Epithelial cell of proximal tubule (primary cell): ENCODE measurements around the gene INTU. TPM values are rescaled to one million over a fixed set of nuclear protein-coding genes. Genes with fewer than 3 reads are reported as not detected.

ENCODE experiments used
- DNase-seq: peaks from one replicate; pipeline ENCODE4 v3.0.0-alpha.2; 2011; ENCODE audit warnings: low read depth
- H3K4me3 ChIP-seq: 2 replicates; pipeline ENCODE4 v1.5.1; 2011; ENCODE audit warnings: low read depth, mild to moderate bottlenecking, low read length
- CTCF ChIP-seq: conservative IDR thresholded peaks from 2 replicates; pipeline ENCODE4 v1.5.1; 2012; ENCODE audit warnings: low read depth, mild to moderate bottlenecking, low read length
- total RNA-seq: library from RNA; depleted of rRNA; stranded (reverse); fragments of >200 nt; gene quantifications from 2 replicates; pipeline ENCODE4 v1.2.3, GENCODE V29; 2015

The INTU gene
- total RNA-seq, 1 donor from 2014 or later = 4.3 TPM

GRCh38 chr4:127698789-127699200, 66.0 kb downstream of the INTU start:
- no peak for TF ChIP-seq CTCF
- peak; percentile 6 for DNase-seq

GRCh38 chr4:127708985-127709384, 76.2 kb downstream of the INTU start:
- DNase-seq = peak; percentile 81
- H3K4me3 ChIP-seq = peak overlapping the region; percentile 2
- TF ChIP-seq CTCF = no peak

More at GRCh38 chr4:127698789-127699200, 66.0 kb downstream of the INTU start:
- no peak overlapping the region for H3K4me3 ChIP-seq

- DNase-seq = no peak
- peak overlapping the region; percentile 2 for H3K4me3 ChIP-seq
These were observed 76.7 kb downstream of the INTU start for GRCh38 chr4:127709456-127709855.

GRCh38 chr4:127730142-127730913, 97.6 kb downstream of the INTU start, which contains the start of gene SLC25A31:
SLC25A31 (plus strand) TSS chr4:127730400; CDS start chr4:127730546, 146 bp downstream.
- no peak for TF ChIP-seq CTCF
- DNase-seq = no peak
- no peak within 1 kb of the TSS for H3K4me3 ChIP-seq

More at GRCh38 chr4:127709456-127709855, 76.7 kb downstream of the INTU start:
- no peak for TF ChIP-seq CTCF

GRCh38 chr4:127731406-127731805, 98.6 kb downstream of the INTU start:
- TF ChIP-seq CTCF = no peak
- H3K4me3 ChIP-seq = no peak overlapping the region
- no peak for DNase-seq

- H3K4me3 ChIP-seq = no peak overlapping the region
- peak; percentile 58 for TF ChIP-seq CTCF
- DNase-seq = no peak
These were observed 100.0 kb downstream of the INTU start for GRCh38 chr4:127732623-127733328.

- no peak overlapping the region for H3K4me3 ChIP-seq
- DNase-seq = no peak
- TF ChIP-seq CTCF = no peak
These were observed 102.2 kb downstream of the INTU start for GRCh38 chr4:127734976-127735375.
